Stomach (tissue), 9 donors: ENCODE measurements around the gene SOX10. TPM values are rescaled to one million over a fixed set of nuclear protein-coding genes. Genes with fewer than 3 reads are reported as not detected.
A peak's percentile ranks its signal among the peaks of the same experiment; 100 is the strongest.

Source experiments
- DNase-seq, 2 donors: peaks; one replicate each; pipeline versions ENCODE4 v3.0.0 to v3.0.0-alpha.2; 2013 to 2019
- H3K27ac ChIP-seq, 5 donors: fragments of 200-600 bp in 4 of 5; sonication (generic) in 4 of 5; one replicate each; pipeline ENCODE4 v1.5.1; 2013 to 2019; ENCODE audit warnings: mild to moderate bottlenecking in 1 of 5, moderate library complexity in 1 of 5
- H3K27me3 ChIP-seq, 3 donors: fragments of 200-600 bp; sonication (generic); one replicate each; pipeline ENCODE4 v1.5.1; 2017 to 2019; ENCODE audit warnings: mixed run types in 1 of 3
- H3K36me3 ChIP-seq, 4 donors: fragments of 200-600 bp; sonication (generic); 1 replicate in 3 of 4; 2 replicates in 1 of 4; pipeline ENCODE4 v1.5.1; 2016 to 2019
- H3K4me1 ChIP-seq, 4 donors: fragments of 200-600 bp; sonication (generic); one replicate each; pipeline ENCODE4 v1.5.1; 2016 to 2019
- H3K4me3 ChIP-seq, 4 donors: fragments of 200-600 bp; sonication (generic) in 3 of 4; one replicate each; pipeline ENCODE4 v1.5.1; 2016 to 2019; ENCODE audit warnings: mild to moderate bottlenecking in 1 of 4
- H3K9me3 ChIP-seq, 4 donors: fragments of 200-600 bp; sonication (generic); one replicate each; pipeline ENCODE4 v1.5.1; 2016 to 2019
- CTCF ChIP-seq, 7 experiments: fragments of 450-650 bp in 4 of 7; fragments of 200-600 bp in 3 of 7; sonication (generic) in 3 of 7; IDR thresholded peaks; one replicate each; pipeline ENCODE4 v1.5.1; 2016 to 2019; ENCODE audit warnings: antibody characterized with exemption in 7 of 7, control low read depth in 2 of 7, mild to moderate bottlenecking in 1 of 7
- EP300 ChIP-seq: sonication (generic); formaldehyde crosslinking; IDR thresholded peaks from one replicate; pipeline ENCODE4 v1.6.1; 2017; ENCODE audit warnings: antibody characterized with exemption
- POLR2A ChIP-seq, 4 donors: fragments of 450-650 bp; IDR thresholded peaks; one replicate each; pipeline ENCODE4 v1.6.1; 2016; ENCODE audit warnings: antibody characterized with exemption in 4 of 4, control low read depth in 2 of 4, mild to moderate bottlenecking in 1 of 4, moderate library complexity in 1 of 4
- POLR2AphosphoS5 ChIP-seq, 3 donors: sonication (generic); formaldehyde crosslinking; IDR thresholded peaks; one replicate each; pipeline ENCODE4 v1.6.1; 2016; ENCODE audit warnings: antibody characterized with exemption in 3 of 3
- WGBS, 5 donors: extraction: QIAGEN DNeasy Blood & Tissue Kit in 3 of 5; methylation state at CpG; one replicate each; pipeline versions ENCODE4 v1.1.5 to v1.1.7; 2013 to 2018; 5-methylcytosine and 5-hydroxymethylcytosine counted together
- intact Hi-C: fragments of 100-400 bp; cut with DNase I; formaldehyde crosslinking; loops from one replicate; pipeline ENCODE4 v1.15.1; 2023; ENCODE audit warnings: low total_unique reads
- polyA plus RNA-seq, 3 donors: library from polyadenylated mRNA; stranded (reverse); fragments of 200-250 nt; gene quantifications; one replicate each; pipeline ENCODE4 v1.2.3, GENCODE V29; 2013
- total RNA-seq, 5 donors: library from RNA; depleted of rRNA; stranded (reverse); fragments of >200 nt; gene quantifications; one replicate each; pipeline versions ENCODE4 v1.1.0 to v1.2.3, GENCODE V29; 2014 to 2016
- donor health status: healthy with polysubstance abuse.
- donor health status: Bipolar disorder and iron deficiency.
- donor health status: healthy.

Gene SOX10
- total and polyA plus RNA-seq, 8 donors: 1.7 to 4.9 (median 3.0) TPM; not detected in 2

- peak overlapping the region; percentile 61 to 81 (median 76) for H3K27ac ChIP-seq
- peak overlapping the region; percentile 13 to 33 (median 18) for H3K4me3 ChIP-seq
- H3K27me3 ChIP-seq: no peaks in the 10 kb centered on the region
- H3K4me1 ChIP-seq: peaks cover 33 to 77% (median 59%) of the 10 kb centered on the region in 4 donors
- no peaks in the 10 kb centered on the region for H3K9me3 ChIP-seq
- intact Hi-C loops: no loop called here
- peaks cover 48 to 96% (median 93%) of the 10 kb centered on the region in 4 donors for H3K36me3 ChIP-seq
- DNase-seq: no peak
- 38 to 75% (median 58%) methylated on average over 2 to 3 of the region's 3 CpGs for WGBS, 5 donors
- TF ChIP-seq CTCF (IDR thresholded peaks at IDR 0.05) (no peak), EP300 (no peak), POLR2A (IDR thresholded peaks at IDR 0.05) (no peak), POLR2AphosphoS5 (IDR thresholded peaks at IDR 0.05) (no peak)
Measured at GRCh38 chr22:37925330-37925729, 59.0 kb downstream of the SOX10 start.

GRCh38 chr22:37924386-37925065 lies 59.8 kb downstream of the SOX10 start:
- TF ChIP-seq POLR2AphosphoS5 (IDR thresholded peaks at IDR 0.05) (no peak), EP300 (no peak), POLR2A (IDR thresholded peaks at IDR 0.05) (peak in 1 of 4 donors; percentile 11), CTCF (IDR thresholded peaks at IDR 0.05) (no peak)
- H3K27me3 ChIP-seq: no peaks in the 10 kb centered on the region
- intact Hi-C loops: no loop called here
- H3K36me3 ChIP-seq: peaks cover 43 to 97% (median 94%) of the 10 kb centered on the region in 4 donors
- H3K4me3 ChIP-seq: peak overlapping the region in 3 of 4 donors; percentile 13 to 33 (median 23)
- H3K9me3 ChIP-seq: no peaks in the 10 kb centered on the region
- peak overlapping the region; percentile 61 to 81 (median 76) for H3K27ac ChIP-seq
- 35 to 70% (median 50%) methylated on average over 2 to 18 of the region's 18 CpGs for WGBS, 5 donors
- peaks cover 25 to 69% (median 55%) of the 10 kb centered on the region in 4 donors for H3K4me1 ChIP-seq
- peak in 1 of 2 donors; percentile 78 for DNase-seq

GRCh38 chr22:37923927-37924326 lies 60.4 kb downstream of the SOX10 start:
- DNase-seq: peak in 1 of 2 donors; percentile 70
- H3K36me3 ChIP-seq: peaks cover 44 to 97% (median 94%) of the 10 kb centered on the region in 4 donors
- peaks cover 19 to 63% (median 49%) of the 10 kb centered on the region in 4 donors for H3K4me1 ChIP-seq
- H3K4me3 ChIP-seq: no peak overlapping the region
- H3K9me3 ChIP-seq: no peaks in the 10 kb centered on the region
- WGBS, 5 donors: 30 to 70% (median 41%) methylated on average over 4 of the region's 4 CpGs
- TF ChIP-seq POLR2AphosphoS5 (IDR thresholded peaks at IDR 0.05): peak in 2 of 3 donors; percentile 15 to 19
- no peak for TF ChIP-seq CTCF (IDR thresholded peaks at IDR 0.05)
- TF ChIP-seq POLR2A (IDR thresholded peaks at IDR 0.05): no peak
- TF ChIP-seq EP300: no peak
- intact Hi-C loops: no loop called here
- H3K27ac ChIP-seq: peak overlapping the region; percentile 61 to 81 (median 76)
- no peaks in the 10 kb centered on the region for H3K27me3 ChIP-seq

Other genes with a start within 250 kb of the SOX10 start
- gene GCAT, start 176.6 kb downstream of the SOX10 start, total RNA-seq: 100 to 1,000 TPM in 2 of 5 donors, 10 to 100 TPM in 1, under 1 TPM in 1, not detected in 1; 0.45 to 158 (median 60.4) TPM
- gene GCAT, start 176.6 kb downstream of the SOX10 start, polyA plus RNA-seq: 10 to 100 TPM; 18.2 to 27.2 (median 23.4) TPM
- not detected for gene GALR3, start 161.2 kb downstream of the SOX10 start, total RNA-seq
- not detected for gene GALR3, start 161.2 kb downstream of the SOX10 start, polyA plus RNA-seq
- gene ANKRD54, start 140.2 kb downstream of the SOX10 start, total RNA-seq: 100 to 1,000 TPM in 1 of 5 donors, 10 to 100 TPM in 3, 1 to 10 TPM in 1; 6.8 to 210 (median 18.3) TPM
- 10 to 100 TPM; 12.5 to 19.0 (median 14.8) TPM for gene ANKRD54, start 140.2 kb downstream of the SOX10 start, polyA plus RNA-seq
- gene EIF3L, start 135.1 kb downstream of the SOX10 start, total RNA-seq: 100 to 1,000 TPM; 271 to 452 (median 385) TPM
- gene EIF3L, start 135.1 kb downstream of the SOX10 start, polyA plus RNA-seq: 100 to 1,000 TPM; 254 to 657 (median 378) TPM
- 100 to 1,000 TPM in 3 of 5 donors, 10 to 100 TPM in 2; 31.4 to 155 (median 112) TPM for gene MICALL1, start 78.3 kb downstream of the SOX10 start, total RNA-seq
- 10 to 100 TPM; 17.7 to 55.1 (median 35.6) TPM for gene MICALL1, start 78.3 kb downstream of the SOX10 start, polyA plus RNA-seq
- gene C22orf23, start 31.0 kb downstream of the SOX10 start, total RNA-seq: not detected
- 1 to 10 TPM in 1 of 3 donors, under 1 TPM in 2; 0.18 to 1.2 (median 0.31) TPM for gene C22orf23, start 31.0 kb downstream of the SOX10 start, polyA plus RNA-seq
- 100 to 1,000 TPM in 2 of 5 donors, 10 to 100 TPM in 3; 41.5 to 145 (median 74.5) TPM for gene POLR2F, start 30.9 kb downstream of the SOX10 start, total RNA-seq
- gene POLR2F, start 30.9 kb downstream of the SOX10 start, polyA plus RNA-seq: 100 to 1,000 TPM; 139 to 149 (median 146) TPM
- 10 to 100 TPM; 24.5 to 44.3 (median 28.8) TPM for gene PICK1, start 72.8 kb upstream of the SOX10 start, total RNA-seq
- gene PICK1, start 72.8 kb upstream of the SOX10 start, polyA plus RNA-seq: 10 to 100 TPM; 20.7 to 27.2 (median 21.7) TPM
- not detected for gene SLC16A8, start 99.6 kb upstream of the SOX10 start, total RNA-seq
- gene SLC16A8, start 99.6 kb upstream of the SOX10 start, polyA plus RNA-seq: under 1 TPM in 1 of 3 donors, not detected in 2; 0.48 TPM
- gene BAIAP2L2, start 126.1 kb upstream of the SOX10 start, total RNA-seq: 100 to 1,000 TPM in 1 of 5 donors, 10 to 100 TPM in 2, 1 to 10 TPM in 2; 1.3 to 397 (median 12.2) TPM
- 1 to 10 TPM; 1.2 to 6.8 (median 4.0) TPM for gene BAIAP2L2, start 126.1 kb upstream of the SOX10 start, polyA plus RNA-seq
- 10 to 100 TPM; 24.0 to 68.3 (median 30.0) TPM for gene PLA2G6, start 197.3 kb upstream of the SOX10 start, total RNA-seq
- gene PLA2G6, start 197.3 kb upstream of the SOX10 start, polyA plus RNA-seq: 10 to 100 TPM in 2 of 3 donors, 1 to 10 TPM in 1; 6.0 to 24.8 (median 11.8) TPM
- gene MAFF, start 217.4 kb upstream of the SOX10 start, total RNA-seq: 100 to 1,000 TPM in 2 of 5 donors, 10 to 100 TPM in 1, 1 to 10 TPM in 1, under 1 TPM in 1; 0.58 to 130 (median 58.9) TPM
- 10 to 100 TPM; 16.0 to 65.7 (median 35.7) TPM for gene MAFF, start 217.4 kb upstream of the SOX10 start, polyA plus RNA-seq